Keratinocyte (primary cell): ENCODE measurements around the gene POLD4.

ENCODE experiments used
- EZH2 ChIP-seq: IDR thresholded peaks from one replicate; pipeline ENCODE4 v1.6.1; 2012; ENCODE audit warnings: inconsistent platforms, mild to moderate bottlenecking, low read length, moderate library complexity
- TF ChIP-seq, protein P1 (sequence below), 3 experiments: IDR thresholded peaks in 1 of 3; conservative IDR thresholded peaks in 1 of 3; optimal IDR thresholded peaks in 1 of 3; 2 replicates in 2 of 3; 3 replicates in 1 of 3; pipeline versions ENCODE3 to v1.5.1; 2011; ENCODE audit warnings: low read length in 3 of 3, mild to moderate bottlenecking in 3 of 3, moderate library complexity in 2 of 3, control low read depth in 1 of 3, inconsistent platforms in 1 of 3; ENCODE audit not compliant: insufficient read depth in 2 of 3; ENCODE audit errors: extremely low read depth in 1 of 3

DNA sequence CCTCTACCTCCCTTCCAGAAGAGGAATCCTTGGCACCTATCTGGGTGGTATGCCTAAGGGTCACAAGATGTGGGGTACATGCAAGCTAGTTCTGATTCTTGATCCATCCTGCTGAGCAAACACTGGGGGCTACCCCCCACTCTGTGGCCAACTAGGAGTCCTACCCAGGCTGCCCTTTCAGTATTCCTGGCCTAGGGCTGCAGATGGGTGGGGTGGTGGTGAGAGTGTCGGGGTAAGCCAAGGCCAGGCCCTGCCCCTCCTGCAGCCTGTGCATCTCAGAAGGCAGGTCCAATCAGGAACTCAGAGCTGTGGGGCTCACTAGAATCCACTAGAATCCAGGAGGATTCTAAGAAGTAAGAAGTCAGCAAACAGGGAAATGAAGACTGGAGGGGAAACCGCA, 39.1 kb downstream of the POLD4 start:
- TF ChIP-seq, protein P1, sequence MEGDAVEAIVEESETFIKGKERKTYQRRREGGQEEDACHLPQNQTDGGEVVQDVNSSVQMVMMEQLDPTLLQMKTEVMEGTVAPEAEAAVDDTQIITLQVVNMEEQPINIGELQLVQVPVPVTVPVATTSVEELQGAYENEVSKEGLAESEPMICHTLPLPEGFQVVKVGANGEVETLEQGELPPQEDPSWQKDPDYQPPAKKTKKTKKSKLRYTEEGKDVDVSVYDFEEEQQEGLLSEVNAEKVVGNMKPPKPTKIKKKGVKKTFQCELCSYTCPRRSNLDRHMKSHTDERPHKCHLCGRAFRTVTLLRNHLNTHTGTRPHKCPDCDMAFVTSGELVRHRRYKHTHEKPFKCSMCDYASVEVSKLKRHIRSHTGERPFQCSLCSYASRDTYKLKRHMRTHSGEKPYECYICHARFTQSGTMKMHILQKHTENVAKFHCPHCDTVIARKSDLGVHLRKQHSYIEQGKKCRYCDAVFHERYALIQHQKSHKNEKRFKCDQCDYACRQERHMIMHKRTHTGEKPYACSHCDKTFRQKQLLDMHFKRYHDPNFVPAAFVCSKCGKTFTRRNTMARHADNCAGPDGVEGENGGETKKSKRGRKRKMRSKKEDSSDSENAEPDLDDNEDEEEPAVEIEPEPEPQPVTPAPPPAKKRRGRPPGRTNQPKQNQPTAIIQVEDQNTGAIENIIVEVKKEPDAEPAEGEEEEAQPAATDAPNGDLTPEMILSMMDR (optimal IDR thresholded peaks at IDR 0.05 in 1 of 3, IDR thresholded peaks at IDR 0.05 in 1 of 3, conservative IDR thresholded peaks at IDR 0.05 in 1 of 3; ENCODE audit: extremely low read depth in 1 of 3, insufficient read depth in 2 of 3, low read length in 3 of 3): no peak
- no peak for TF ChIP-seq EZH2
